Measurements from ENCODE around the gene SLC49A4. TPM values are rescaled to one million over a fixed set of nuclear protein-coding genes. Genes with fewer than 3 reads are reported as not detected.

Gene SLC49A4
- total and polyA plus RNA-seq, 2 of the 13 experiments (the other 11 are each of a cell fraction or from before 2014, with no cell fraction given), result 6.5 to 16.3 TPM

- TF ChIP-seq ZNF143 (CRISPR knock-in tag; IDR thresholded peaks at IDR 0.05) (no peak), PAF1 (CRISPR knock-in tag; IDR thresholded peaks at IDR 0.05) (no peak), ATF2 (CRISPR knock-in tag; IDR thresholded peaks at IDR 0.05) (0 out of 2 replicates have a peak, but pooled peaks have one; percentile 21), BRCA1 (CRISPR knock-in tag; IDR thresholded peaks at IDR 0.05) (0 out of 2 replicates have a peak, but pooled peaks have one; percentile 43), HBP1 (CRISPR knock-in tag; IDR thresholded peaks at IDR 0.05; ENCODE audit: low read depth) (no peak), SRSF1 (optimal IDR thresholded peaks at IDR 0.05; ENCODE audit: low read depth, low read length) (no peak), PITX1 (CRISPR knock-in tag; IDR thresholded peaks at IDR 0.05) (peak; percentile 82), NFKB2 (CRISPR knock-in tag; IDR thresholded peaks at IDR 0.05; ENCODE audit: borderline replicate concordance) (0 out of 2 replicates have a peak, but pooled peaks have one; percentile 26), TBX2 (CRISPR knock-in tag; IDR thresholded peaks at IDR 0.05; ENCODE audit: borderline replicate concordance) (peak; percentile 80; the same call in 1 of the 2 replicates), HCFC1 (IDR thresholded peaks at IDR 0.05; ENCODE audit: low read depth, low read length) (no peak), ZNF281 (CRISPR knock-in tag; IDR thresholded peaks at IDR 0.05; ENCODE audit: borderline replicate concordance) (no peak; the same call in 1 of the 2 replicates), ZFYVE20 (CRISPR knock-in tag; IDR thresholded peaks at IDR 0.05; ENCODE audit: borderline replicate concordance, low read depth) (no peak), SOX13 (IDR thresholded peaks at IDR 0.05) (no peak), SOX13 (CRISPR knock-in tag; conservative IDR thresholded peaks at IDR 0.05 in 1 of 2, IDR thresholded peaks at IDR 0.05 in 1 of 2) (peak in 1 of 2 experiments; percentile 61; a peak in 2 of 4 replicates), ZMAT5 (CRISPR knock-in tag; IDR thresholded peaks at IDR 0.05; ENCODE audit: borderline replicate concordance, low read depth) (no peak), ARNTL (CRISPR knock-in tag; IDR thresholded peaks at IDR 0.05) (0 out of 2 replicates have a peak, but pooled peaks have one; percentile 25), ZNF33B (CRISPR knock-in tag; IDR thresholded peaks at IDR 0.05) (no peak), KMT2B (CRISPR knock-in tag; IDR thresholded peaks at IDR 0.05) (0 out of 2 replicates have a peak, but pooled peaks have one; percentile 44), EZH2 (conservative IDR thresholded peaks at IDR 0.05; ENCODE audit: low read depth, low read length) (no peak), TFDP2 (CRISPR knock-in tag; IDR thresholded peaks at IDR 0.05) (peak; percentile 33; the same call in 1 of the 2 replicates)
Observed at GRCh38 chr3:122893754-122894668, 99.1 kb downstream of the SLC49A4 start (continued).

Data from HepG2 (cell line).